A549 (cell line): Measurements from ENCODE around the gene GK2. TPM values are rescaled to one million over a fixed set of nuclear protein-coding genes. Genes with fewer than 3 reads are reported as not detected.

Experiments
- ATAC-seq, 2 experiments: fragments of 200-7000 bp in 1 of 2; fragments of >200 bp in 1 of 2; cut with Nextera tagmentation in 1 of 2; cut with Tn5 transposase in 1 of 2; 3 replicates each; pipeline versions ENCODE4 v1.8.0 to v1.9.1; 2018 to 2020; ENCODE audit warnings: mild to moderate bottlenecking in 1 of 2, moderate library complexity in 1 of 2
- CTCF ChIA-PET: fragments of 300-600 bp; sonication (Branson Sonifier 250); formaldehyde crosslinking; extraction: SDS; loops from one replicate; lab custom pipeline; 2021; ENCODE audit warnings: antibody characterized with exemption, inconsistent platforms; lab: Yijun Ruan, JAX
- POLR2A ChIA-PET: fragments of 350-600 bp; formaldehyde crosslinking; extraction: SDS; loops from one replicate; lab custom pipeline; 2021; ENCODE audit warnings: antibody characterized with exemption, inconsistent platforms; lab: Yijun Ruan, JAX
- DNase-seq, 2 experiments: peaks; one replicate each; pipeline versions ENCODE4 v3.0.0 to v3.0.0-alpha.2; 2011 to 2016; ENCODE audit warnings: low read depth in 1 of 2, low spot score in 1 of 2
- FAIRE-seq: peaks from 2 replicates; lab custom pipeline; 2011; peaks lifted over from hg19 to GRCh38; lab: Jason Lieb, UNC
- H3K27ac ChIP-seq, 2 experiments: fragments of >200 bp; sonication (Bioruptor Twin); formaldehyde crosslinking; 3 replicates each; pipeline ENCODE4 v1.5.1; 2016 to 2017
- H3K4me1 ChIP-seq: fragments of >200 bp; sonication (Bioruptor Twin); formaldehyde crosslinking; 3 replicates; pipeline ENCODE4 v1.6.1; 2016
- H3K4me2 ChIP-seq: fragments of >200 bp; sonication (Bioruptor Twin); formaldehyde crosslinking; 3 replicates; pipeline ENCODE4 v1.6.1; 2016
- H3K4me3 ChIP-seq: fragments of >200 bp; sonication (Bioruptor Twin); formaldehyde crosslinking; 3 replicates; pipeline ENCODE4 v1.5.1; 2016
- H3K9me3 ChIP-seq: fragments of >200 bp; sonication (Bioruptor Twin); formaldehyde crosslinking; 3 replicates; pipeline ENCODE4 v1.6.1; 2016
- ATOH8 ChIP-seq: fragments of 250-450 bp; sonication (Bioruptor Pico); IDR thresholded peaks from 2 replicates; pipeline ENCODE4 v1.5.0; 2020; ENCODE audit warnings: low read depth, mild to moderate bottlenecking, moderate library complexity
- BCL3 ChIP-seq: fragments of >200 bp; sonication (Bioruptor Twin); formaldehyde crosslinking; IDR thresholded peaks from 3 replicates; pipeline ENCODE4 v1.6.1; 2016
- CBX2 ChIP-seq: fragments of 200-600 bp; sonication (generic); IDR thresholded peaks from 2 replicates; pipeline ENCODE4 v1.6.1; 2016; ENCODE audit warnings: low read depth, mild to moderate bottlenecking, borderline replicate concordance
- CBX8 ChIP-seq: fragments of 200-600 bp; sonication (generic); IDR thresholded peaks from 2 replicates; pipeline ENCODE4 v1.6.1; 2016
- CHD2 ChIP-seq: fragments of 150-350 bp; IDR thresholded peaks from 2 replicates; pipeline ENCODE4 v1.6.1; 2014; ENCODE audit warnings: low read length; ENCODE audit not compliant: partially characterized antibody
- CHD4 ChIP-seq: fragments of 200-600 bp; sonication (generic); IDR thresholded peaks from 2 replicates; pipeline ENCODE4 v1.6.1; 2016; ENCODE audit warnings: antibody characterized with exemption, mild to moderate bottlenecking, borderline replicate concordance
- ESRRA ChIP-seq: fragments of 150-350 bp; IDR thresholded peaks from 2 replicates; pipeline ENCODE4 v1.6.1; 2014; ENCODE audit warnings: mild to moderate bottlenecking, low read length, borderline replicate concordance
- FOSB ChIP-seq: fragments of 250-450 bp; sonication (Bioruptor Pico); IDR thresholded peaks from 2 replicates; pipeline ENCODE4 v1.5.0; 2020; ENCODE audit warnings: mild to moderate bottlenecking, moderate library complexity
- GATA3 ChIP-seq: IDR thresholded peaks from 2 replicates; pipeline ENCODE4 v1.6.1; 2012; ENCODE audit warnings: borderline replicate concordance
- HOXA7 ChIP-seq: fragments of 250-450 bp; sonication (Bioruptor Pico); IDR thresholded peaks from 2 replicates; pipeline ENCODE4 v1.5.0; 2020; ENCODE audit warnings: mild to moderate bottlenecking, moderate library complexity
- JUN ChIP-seq, 2 experiments: fragments of >200 bp; sonication (Bioruptor Twin); formaldehyde crosslinking; IDR thresholded peaks; 2 replicates in 1 of 2; 3 replicates in 1 of 2; pipeline ENCODE4 v1.6.1; 2016 to 2017
- JUNB ChIP-seq: fragments of >200 bp; sonication (Bioruptor Twin); formaldehyde crosslinking; IDR thresholded peaks from 2 replicates; pipeline ENCODE4 v1.6.1; 2016
- NFE2L2 ChIP-seq: fragments of 150-350 bp; conservative IDR thresholded peaks from 2 replicates; pipeline ENCODE4 v1.6.1; 2014; ENCODE audit warnings: low read length
- RARB ChIP-seq: fragments of 250-450 bp; sonication (Bioruptor Pico); IDR thresholded peaks from 2 replicates; pipeline ENCODE4 v1.8.0; 2021; ENCODE audit warnings: mild to moderate bottlenecking, moderate library complexity
- RCOR1 ChIP-seq: fragments of 150-350 bp; IDR thresholded peaks from 2 replicates; pipeline ENCODE4 v1.6.1; 2014; ENCODE audit warnings: antibody characterized with exemption, low read length, low read depth
- RNF2 ChIP-seq: fragments of 200-600 bp; sonication (generic); IDR thresholded peaks from 2 replicates; pipeline ENCODE4 v1.6.1; 2016; ENCODE audit warnings: low read depth, mild to moderate bottlenecking, antibody characterized with exemption, moderate library complexity, borderline replicate concordance
- TFCP2L1 ChIP-seq: fragments of 250-450 bp; sonication (Bioruptor Pico); IDR thresholded peaks from 2 replicates; pipeline ENCODE4 v1.5.0; 2021; ENCODE audit warnings: mild to moderate bottlenecking
- TP53 ChIP-seq: fragments of 250-450 bp; sonication (Bioruptor Pico); IDR thresholded peaks from 2 replicates; pipeline ENCODE4 v1.5.0; 2021; ENCODE audit warnings: mild to moderate bottlenecking, moderate library complexity
- USF2 ChIP-seq: fragments of 450-650 bp; IDR thresholded peaks from 2 replicates; pipeline ENCODE4 v1.6.1; 2014; ENCODE audit warnings: antibody characterized with exemption
- ZC3H11A ChIP-seq: fragments of 450-650 bp; IDR thresholded peaks from 2 replicates; pipeline ENCODE4 v1.6.1; 2014; ENCODE audit warnings: antibody characterized with exemption, mild to moderate bottlenecking
- ZFP36 ChIP-seq: fragments of 450-650 bp; IDR thresholded peaks from 2 replicates; pipeline ENCODE4 v1.6.1; 2014; ENCODE audit warnings: borderline replicate concordance; ENCODE audit not compliant: partially characterized antibody
- WGBS: methylation state at CpG from one replicate; pipeline ENCODE4 v1.1.6; 2017; ENCODE audit errors: missing lambda C conversion rate; 5-methylcytosine and 5-hydroxymethylcytosine counted together
- polyA plus RNA-seq, 4 experiments: library from polyadenylated mRNA; depleted of rRNA in 3 of 4; stranded (reverse); fragments of >200 nt; fragmentation: RNase III in 1 of 4; extraction: RNeasy Plus Mini Kit Qiagen cat#74134 plus additional on column Dnase treatment in 1 of 4; gene quantifications; 2 replicates in 3 of 4; 3 replicates in 1 of 4; pipeline ENCODE4 v1.2.3, GENCODE V29; 2011 to 2017

Gene GK2
- polyA plus RNA-seq, 2 of the 4 experiments (the other 2 are of a cell fraction): not detected

- TF ChIP-seq FOSB (CRISPR knock-in tag): no peak
- no peak for TF ChIP-seq ATOH8 (CRISPR knock-in tag)
- TF ChIP-seq CBX8: no peak
- TF ChIP-seq ZFP36: no peak
- TF ChIP-seq JUNB: no peak
- TF ChIP-seq RCOR1: no peak
- TF ChIP-seq TFCP2L1 (CRISPR knock-in tag): no peak
- TF ChIP-seq JUN (IDR thresholded peaks at IDR 0.05): no peak
- ATAC-seq (no peak), FAIRE-seq (no peak), DNase-seq (no peak)
- Histone ChIP-seq H3K4me1 (no peaks in the 10 kb centered on the region), H3K4me3 (no peak overlapping the region), H3K4me2 (no peak overlapping the region), H3K9me3 (no peaks in the 10 kb centered on the region), H3K27ac (no peak overlapping the region)
- WGBS: 0% methylated on average over 2 of the region's 2 CpGs
- ChIA-PET POLR2A (no interaction called here), CTCF (no interaction called here)
These were observed 21.3 kb upstream of the GK2 start for GRCh38 chr4:79429113-79429903.

- no peak for DNase-seq
- Histone ChIP-seq H3K4me1 (no peaks in the 10 kb centered on the region), H3K4me2 (no peak overlapping the region), H3K27ac (no peak overlapping the region), H3K4me3 (no peak overlapping the region), H3K9me3 (no peaks in the 10 kb centered on the region)
- POLR2A ChIA-PET: no interaction called here
- TF ChIP-seq HOXA7 (CRISPR knock-in tag) (no peak), NFE2L2 (no peak), RARB (CRISPR knock-in tag) (no peak), ZC3H11A (no peak), GATA3 (no peak), FOSB (CRISPR knock-in tag) (no peak), USF2 (no peak), BCL3 (no peak), CHD4 (no peak), RCOR1 (no peak)
- CTCF ChIA-PET: no interaction called here
- no peak for ATAC-seq
- no peak for FAIRE-seq
These were observed 19.0 kb upstream of the GK2 start for GRCh38 chr4:79426989-79427388.

GRCh38 chr4:79425586-79425985 is 17.6 kb upstream of the GK2 start:
- ChIA-PET POLR2A (no interaction called here), CTCF (no interaction called here)
- H3K9me3 ChIP-seq: no peaks in the 10 kb centered on the region

More at GRCh38 chr4:79425586-79425985, 17.6 kb upstream of the GK2 start:
- 0% methylated on average over 1 of the region's 1 CpG for WGBS
- no peak overlapping the region for H3K27ac ChIP-seq
- no peak overlapping the region for H3K4me2 ChIP-seq
- H3K4me1 ChIP-seq: no peaks in the 10 kb centered on the region
- DNase-seq (no peak), FAIRE-seq (no peak), ATAC-seq (no peak)
- no peak overlapping the region for H3K4me3 ChIP-seq
- no peak for TF ChIP-seq ZFP36
- TF ChIP-seq TFCP2L1 (CRISPR knock-in tag): no peak
- no peak for TF ChIP-seq JUNB
- TF ChIP-seq CHD2: no peak
- TF ChIP-seq USF2: no peak
- TF ChIP-seq BCL3: no peak
- no peak for TF ChIP-seq ESRRA
- TF ChIP-seq CBX2: no peak
- no peak for TF ChIP-seq NFE2L2
- TF ChIP-seq TP53: no peak
- TF ChIP-seq HOXA7 (CRISPR knock-in tag): no peak
- no peak for TF ChIP-seq RNF2
- TF ChIP-seq, all 56 proteins: peak for 0
